GM21447 (cell line): ENCODE results near the gene INIP.
"Not testable (repeated sequence)": the region's sequence is repeated elsewhere in the genome, so short reads cannot be mapped to it uniquely, and the experiment has no call there.

Experiments
- ATAC-seq: cut with Tn5 transposase; IDR thresholded peaks from one replicate; pipeline ENCODE4 v1.9.1; 2021; ENCODE audit not compliant: unreplicated experiment

Gene INIP

DNA sequence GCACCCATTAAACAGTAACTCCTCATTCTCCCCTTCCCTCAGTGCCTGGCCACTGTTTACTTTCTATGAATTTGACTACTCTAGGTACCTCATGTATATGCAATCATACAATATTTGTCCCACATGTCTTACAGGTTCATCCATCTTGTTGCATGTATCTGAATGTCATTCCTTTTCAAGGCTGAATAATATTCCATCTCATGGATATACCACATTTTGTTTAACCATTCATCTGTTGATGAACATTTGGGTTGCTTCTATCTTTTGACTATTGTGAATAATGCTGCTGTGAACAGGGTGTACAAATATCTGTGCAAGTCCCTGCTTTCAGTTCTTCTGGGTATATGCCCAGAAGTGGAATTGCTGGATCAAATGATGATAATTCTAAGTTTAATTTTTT lies 40.9 kb downstream of the INIP start:
- ATAC-seq: no peak

GRCh38 chr9:112673221-112673620 lies 44.7 kb downstream of the INIP start:
- ATAC-seq: not testable (repeated sequence)

DNA sequence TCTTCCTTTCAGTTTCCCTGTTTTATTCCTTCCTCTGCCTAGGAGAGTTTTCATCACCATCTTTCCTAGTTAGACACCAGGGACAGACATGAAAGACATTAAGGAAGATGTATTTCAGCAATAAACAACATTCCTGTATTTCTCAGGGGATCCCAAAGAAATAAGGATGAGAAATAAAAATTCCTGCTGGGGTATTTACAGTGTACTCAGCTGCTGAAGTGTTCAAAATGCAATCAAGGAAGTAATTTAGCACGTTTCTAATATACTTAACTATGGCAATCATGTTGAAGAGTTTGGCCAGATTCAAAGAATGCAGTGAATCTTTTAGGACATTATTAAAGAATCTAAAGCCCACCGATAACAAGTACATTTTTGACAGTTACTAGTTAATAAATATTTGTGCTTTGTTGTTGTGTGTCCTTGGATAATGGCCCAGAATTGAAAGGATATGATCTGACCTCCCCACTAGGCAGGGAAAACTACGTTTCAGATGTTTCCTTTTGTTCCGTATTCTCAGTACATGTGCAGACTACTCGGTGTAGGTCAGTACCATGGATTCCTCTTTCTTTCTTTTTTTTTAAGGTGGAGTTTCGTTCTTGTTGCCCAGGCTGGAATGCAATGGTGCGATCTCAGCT lies 46.8 kb downstream of the INIP start:
- no peak for ATAC-seq

- ATAC-seq: no peak
Measured at GRCh38 chr9:112669326-112669725, 48.6 kb downstream of the INIP start.

- no peak for ATAC-seq
Measured at GRCh38 chr9:112665347-112665746, 52.6 kb downstream of the INIP start.

DNA sequence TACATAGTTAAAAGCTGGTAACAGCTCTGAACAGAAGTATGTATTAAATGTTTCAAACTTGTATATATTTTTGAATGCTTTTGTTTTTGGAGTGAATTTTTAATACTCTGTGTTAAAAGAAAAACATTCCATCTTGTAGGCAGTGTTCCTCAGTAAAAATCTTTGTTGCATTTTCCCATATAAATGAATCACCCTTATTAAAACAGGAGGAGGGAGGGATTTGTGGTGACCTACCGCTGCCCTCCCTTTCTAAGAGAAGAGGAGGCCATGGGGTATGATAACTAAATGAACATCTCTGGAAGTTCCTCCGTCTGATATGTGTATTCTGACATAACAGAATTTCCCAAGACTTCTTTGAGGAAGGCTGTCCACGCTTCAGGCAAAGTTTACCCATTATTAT lies 53.4 kb downstream of the INIP start:
- no peak for ATAC-seq

GRCh38 chr9:112663681-112664080 lies 54.2 kb downstream of the INIP start:
- ATAC-seq: no peak

GRCh38 chr9:112659906-112660305 lies 58.0 kb downstream of the INIP start:
- no peak for ATAC-seq

- no peak for ATAC-seq
Measured at GRCh38 chr9:112655668-112656067, 62.2 kb downstream of the INIP start.

DNA sequence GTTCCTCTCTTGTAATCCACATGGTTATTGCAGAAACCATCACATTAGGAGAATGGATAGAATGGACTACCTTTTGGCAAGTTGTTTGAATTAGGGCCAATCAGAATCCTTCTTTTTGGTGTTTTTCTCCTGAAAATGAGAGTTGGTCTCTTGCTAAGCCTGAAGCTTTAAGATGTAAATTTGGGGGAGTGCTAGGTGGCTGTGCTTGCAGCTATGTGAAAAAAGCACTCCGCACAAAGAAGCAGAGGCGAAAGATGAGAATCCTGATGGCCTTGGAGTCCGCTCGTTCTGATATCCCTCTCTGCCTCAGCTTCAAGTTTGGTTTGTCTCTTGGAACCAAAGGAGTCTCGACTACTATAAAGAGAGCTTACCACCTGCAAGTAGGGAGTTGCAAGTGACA lies 63.6 kb downstream of the INIP start:
- ATAC-seq: no peak

GRCh38 chr9:112648624-112649023 lies 69.3 kb downstream of the INIP start:
- ATAC-seq: no peak

- no peak for ATAC-seq
Measured at GRCh38 chr9:112647596-112647995, 70.3 kb downstream of the INIP start.

DNA sequence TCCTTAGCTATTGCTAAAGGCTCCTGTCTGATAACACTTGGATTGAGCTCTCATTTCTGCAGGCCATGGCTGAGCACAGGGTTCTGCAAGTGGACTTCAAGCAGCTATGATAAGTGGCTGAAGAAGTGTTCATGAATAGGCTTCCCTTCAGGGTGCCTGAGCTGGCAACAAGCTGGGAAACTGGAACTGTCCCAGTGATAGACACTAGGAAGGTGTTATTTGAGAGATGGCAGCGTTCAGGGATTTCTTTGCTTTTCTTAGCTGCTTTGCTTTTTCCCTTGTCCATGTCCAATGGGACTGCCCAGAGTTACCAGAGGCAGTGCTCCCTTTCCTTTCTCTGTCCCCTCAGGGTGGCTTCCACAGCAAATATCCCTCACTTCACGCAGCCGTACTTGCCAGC lies 75.8 kb downstream of the INIP start:
- ATAC-seq: no peak

DNA sequence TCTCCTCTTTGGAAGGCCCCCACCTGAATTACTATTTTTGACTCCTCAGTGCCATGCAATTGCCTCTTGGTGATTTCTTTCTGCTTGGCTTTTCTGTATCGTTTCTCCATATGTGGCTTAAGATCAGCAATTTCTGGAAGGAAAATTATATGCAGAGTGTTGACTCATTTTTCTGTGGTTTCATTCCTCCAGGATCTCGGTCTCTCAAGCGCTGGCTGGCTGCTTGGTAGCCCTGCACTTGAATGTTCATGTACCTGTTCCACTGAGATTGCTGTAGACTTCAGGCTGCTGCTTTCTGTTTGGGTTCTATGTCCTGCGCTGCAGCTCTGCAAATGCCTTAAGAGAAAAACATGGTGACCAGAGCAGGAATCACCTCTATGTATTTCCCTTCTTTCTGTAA lies 77.6 kb downstream of the INIP start:
- ATAC-seq: no peak
